Stimulated activated CD4-positive, alpha-beta T cell treated with anti-CD3 and anti-CD28 coated beads, Interleukin-2, amount 100 ng/mL, for 48 hours (primary cell): Measurements from ENCODE around the gene GJA9.
"Not testable (repeated sequence)": the region's sequence is repeated elsewhere in the genome, so short reads cannot be mapped to it uniquely, and the experiment has no call there.

ENCODE experiments used
- DNase-seq, 2 donors: peaks; one replicate each; pipeline ENCODE4 v3.0.0-alpha.2; 2020

Gene GJA9

DNA sequence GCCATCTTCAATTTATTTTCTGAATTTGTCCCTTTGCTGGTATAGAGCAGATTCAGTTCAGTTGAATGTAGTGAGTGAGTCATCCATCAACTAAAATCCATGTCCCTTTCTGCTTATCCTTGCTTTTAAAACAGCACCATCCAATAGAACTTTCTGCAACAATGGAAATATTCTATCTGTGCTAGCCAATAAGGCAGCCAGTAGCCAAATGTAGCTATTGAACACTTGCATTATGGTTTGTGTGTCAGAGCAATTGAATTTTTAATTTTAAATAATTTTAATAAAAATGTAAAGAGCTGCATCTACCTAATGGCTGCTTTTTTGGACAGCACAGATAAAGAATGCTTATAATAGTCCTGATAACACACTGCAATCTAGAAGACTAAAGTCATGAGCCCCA, at the start of gene GJA9:
Gene GJA9 (minus strand): TSS at position 101 of the 400 bp plus-strand sequence. CDS start 5,489 bp downstream, outside the sequence.
- no peak for DNase-seq

DNA sequence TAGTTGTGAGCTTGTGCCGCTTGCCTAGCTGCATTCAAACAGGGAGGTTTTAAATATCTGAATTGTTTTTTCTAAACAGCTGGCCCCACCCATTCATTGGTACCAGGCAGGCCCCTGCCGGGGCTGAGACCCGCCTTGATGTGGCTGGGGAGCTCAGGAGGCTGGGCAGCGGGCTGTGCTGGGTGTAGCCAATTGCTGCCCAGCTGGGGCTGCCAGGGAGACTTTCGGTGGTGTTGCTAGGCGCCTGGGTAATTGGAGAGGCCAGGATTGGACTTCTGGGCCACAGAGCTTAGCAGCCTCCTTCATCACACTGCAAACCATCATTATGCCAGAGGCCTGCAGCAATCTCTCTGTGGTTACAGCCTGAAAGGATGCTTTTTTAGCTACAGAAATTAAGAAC, 48.1 kb upstream of the GJA9 start:
- DNase-seq: no peak

DNA sequence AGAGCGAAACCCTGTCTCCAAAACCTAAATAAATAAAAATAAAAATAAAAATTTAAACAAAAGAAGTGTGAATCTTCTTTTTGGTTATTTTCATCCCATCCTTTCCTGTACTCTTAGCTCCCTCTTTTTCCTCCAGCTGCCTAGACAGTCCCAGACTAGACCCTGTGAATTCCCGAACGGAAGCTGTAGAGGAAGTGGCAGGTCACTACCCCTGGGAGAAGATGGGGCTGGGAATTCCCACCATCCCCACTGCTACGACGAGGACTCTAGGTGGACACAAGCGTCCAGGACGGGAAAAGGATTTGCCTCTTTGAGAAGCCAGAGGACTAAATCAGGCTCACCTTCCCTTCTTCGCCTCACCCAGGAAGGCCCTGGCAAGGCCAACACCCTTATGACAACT, 47.7 kb upstream of the GJA9 start:
- no peak for DNase-seq

GRCh38 chr1:38926091-38926490, 44.7 kb upstream of the GJA9 start:
- DNase-seq: no peak

GRCh38 chr1:38925391-38925790, 44.0 kb upstream of the GJA9 start:
- no peak for DNase-seq

- DNase-seq: no peak
Observed at GRCh38 chr1:38923607-38924006, 42.2 kb upstream of the GJA9 start.

DNA sequence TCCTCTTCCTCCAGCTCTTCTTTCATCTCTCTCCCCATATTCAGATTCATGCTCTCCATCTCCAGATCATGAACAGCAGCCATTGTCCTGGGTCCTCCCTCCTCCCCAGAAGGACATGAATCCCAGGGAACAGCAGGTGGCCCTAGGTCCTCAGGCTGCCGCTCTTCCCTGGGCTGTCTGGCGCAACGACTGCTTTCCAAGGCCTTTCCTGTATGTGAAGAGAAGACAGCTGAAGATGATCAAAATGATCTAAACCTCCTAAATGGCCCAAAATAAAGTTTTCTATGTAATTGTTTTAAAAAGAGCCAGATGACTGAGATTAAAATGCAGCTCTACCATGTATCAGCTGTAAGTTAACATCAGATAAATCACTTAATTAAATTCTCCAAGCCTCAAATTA, 37.7 kb upstream of the GJA9 start:
- no peak for DNase-seq

GRCh38 chr1:38918568-38918967, 37.2 kb upstream of the GJA9 start:
- no peak for DNase-seq

DNA sequence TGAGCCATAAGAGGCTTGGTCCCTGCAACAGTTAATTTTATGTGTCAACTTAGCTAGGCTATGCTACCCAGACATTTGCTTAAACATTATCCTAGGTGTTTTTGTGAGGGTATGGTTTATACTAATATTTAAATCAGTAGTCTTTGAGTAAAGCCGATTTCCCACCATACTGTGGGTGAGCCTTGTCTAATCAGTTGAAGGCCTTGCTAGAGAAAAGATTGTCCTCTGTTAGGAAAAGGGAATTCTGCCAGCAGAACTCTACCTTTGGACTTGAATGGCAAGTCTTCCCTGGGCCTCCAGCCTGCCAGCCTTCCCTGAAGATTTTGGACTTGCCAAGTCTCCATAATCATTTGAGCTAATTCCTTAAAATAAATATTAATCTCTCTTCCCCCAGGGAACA, 36.4 kb upstream of the GJA9 start:
- no peak for DNase-seq

DNA sequence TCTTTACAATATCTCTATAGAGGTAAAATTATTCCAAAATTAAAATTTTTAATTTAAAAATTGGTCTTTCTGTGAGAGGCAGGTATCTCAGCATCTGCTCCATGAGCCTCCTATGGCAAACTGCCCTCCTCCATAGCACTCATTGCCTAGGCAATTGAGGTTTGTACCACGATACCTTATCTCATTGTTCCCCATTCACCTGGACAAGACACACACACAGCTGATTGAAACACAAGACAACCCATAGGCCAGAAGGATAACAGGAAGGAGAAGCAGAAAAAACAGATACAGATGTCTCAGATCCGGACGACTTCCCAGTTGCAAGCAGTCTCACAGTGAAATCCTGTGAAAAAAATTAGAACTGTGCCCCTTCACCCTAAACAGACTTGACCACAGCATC, 36.0 kb upstream of the GJA9 start:
- DNase-seq: no peak

- peak in 1 of 2 donors; percentile 6 for DNase-seq
Observed at GRCh38 chr1:38915352-38915948, 34.1 kb upstream of the GJA9 start.

GRCh38 chr1:38914908-38915307, 33.5 kb upstream of the GJA9 start:
- DNase-seq: not testable (repeated sequence)

GRCh38 chr1:38908821-38909220, 27.4 kb upstream of the GJA9 start:
- no peak for DNase-seq

GRCh38 chr1:38905985-38906384, 24.6 kb upstream of the GJA9 start:
- no peak for DNase-seq

DNA sequence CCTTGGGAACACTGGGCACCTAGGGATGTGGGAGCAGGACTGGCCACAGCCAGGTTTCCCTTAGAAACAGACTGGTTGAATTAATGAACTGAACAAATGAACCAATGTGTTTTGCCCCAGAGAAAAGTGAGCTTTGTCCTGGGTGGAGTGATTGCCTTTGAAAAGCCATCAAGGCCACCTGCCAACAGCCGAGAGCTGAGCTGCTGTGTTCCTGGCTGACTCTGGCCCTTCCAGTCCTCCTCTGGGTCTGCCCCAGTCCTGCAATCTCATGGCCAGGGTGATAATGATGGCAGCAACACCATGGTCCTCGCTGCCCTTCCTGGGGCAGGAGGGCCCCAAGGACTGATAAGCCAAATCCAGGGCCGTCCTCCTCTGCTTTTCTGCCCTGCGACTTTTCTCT, 18.2 kb upstream of the GJA9 start:
- no peak for DNase-seq

- DNase-seq: no peak
Observed at GRCh38 chr1:38898653-38899230, 17.4 kb upstream of the GJA9 start.

DNA sequence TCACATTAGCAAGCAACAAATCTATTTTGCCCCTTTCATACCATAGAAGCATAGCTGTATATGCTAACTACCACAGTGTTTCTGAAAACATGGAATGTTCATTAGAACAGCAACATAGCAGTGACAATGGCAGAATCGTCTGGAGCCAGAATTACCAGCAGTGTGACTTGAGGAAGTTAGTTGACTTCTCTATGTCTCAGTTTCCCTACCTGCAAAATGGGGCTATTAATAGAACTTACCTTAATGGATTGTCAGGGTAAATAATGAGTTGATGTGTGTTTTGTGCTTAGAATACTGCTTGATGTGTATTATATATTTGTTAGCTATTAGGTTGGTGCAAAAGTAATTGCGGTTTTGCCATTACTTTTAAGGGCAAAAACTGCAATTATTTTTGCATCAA, 14.8 kb upstream of the GJA9 start:
- DNase-seq: no peak

- DNase-seq: no peak
Observed at GRCh38 chr1:38892976-38893375, 11.6 kb upstream of the GJA9 start.

- DNase-seq: no peak
Observed at GRCh38 chr1:38891753-38892152, 10.4 kb upstream of the GJA9 start.

- DNase-seq: no peak
Observed at GRCh38 chr1:38889589-38889988, 8.2 kb upstream of the GJA9 start.

DNA sequence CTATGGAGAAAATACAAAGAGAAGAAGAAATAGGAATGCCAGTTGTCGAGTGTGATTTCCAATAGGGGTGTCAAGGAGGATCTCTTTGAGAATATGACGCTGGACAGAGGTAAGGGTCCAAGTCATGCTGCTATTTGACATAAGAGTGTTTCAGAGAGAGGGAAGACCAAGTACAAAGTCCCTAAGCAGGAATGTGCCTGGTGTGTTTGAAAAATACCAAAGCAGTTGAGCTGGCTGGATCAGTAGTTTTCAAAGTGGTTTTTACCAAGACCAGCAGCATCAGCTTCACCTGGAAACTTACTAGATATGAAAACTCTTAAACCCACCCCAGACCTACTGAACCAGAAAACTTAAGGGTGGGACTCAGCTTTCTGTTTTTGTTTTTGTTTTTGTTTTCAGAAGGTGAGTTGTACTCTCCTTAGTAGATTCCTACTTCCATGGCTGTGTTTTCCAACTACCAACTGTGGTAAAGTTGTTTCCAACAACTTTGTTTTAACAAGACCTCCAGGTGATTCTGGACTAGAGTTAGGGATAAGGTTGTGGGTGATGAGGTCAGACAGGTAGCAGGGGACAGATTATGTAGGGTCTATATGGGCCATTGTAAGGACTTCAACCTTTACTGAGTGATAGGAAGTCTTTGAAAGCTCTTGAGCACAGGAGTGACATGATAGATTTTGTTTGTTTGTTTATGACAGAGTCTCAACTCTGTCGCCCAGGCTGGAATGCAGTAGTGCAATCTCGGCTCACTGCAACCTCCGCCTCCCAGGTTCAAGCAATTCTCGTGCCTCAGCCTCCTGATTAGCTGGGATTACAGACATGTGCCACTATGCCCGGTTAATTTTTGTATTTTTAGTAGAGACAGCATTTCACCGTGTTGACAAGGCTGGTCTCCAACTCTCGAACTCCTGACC, 7.3 kb upstream of the GJA9 start:
- DNase-seq: no peak

GRCh38 chr1:38885092-38885491, 3.7 kb upstream of the GJA9 start:
- DNase-seq: no peak

- no peak for DNase-seq
Observed at GRCh38 chr1:38875811-38876210, 5.6 kb downstream of the GJA9 start.
